ENCODE data around the gene NDUFS6. TPM values are rescaled to one million over a fixed set of nuclear protein-coding genes. Genes with fewer than 3 reads are reported as not detected.

Gene NDUFS6
- total and polyA plus RNA-seq, 11 donors = 55.9 to 311 (median 95.9) TPM

DNA sequence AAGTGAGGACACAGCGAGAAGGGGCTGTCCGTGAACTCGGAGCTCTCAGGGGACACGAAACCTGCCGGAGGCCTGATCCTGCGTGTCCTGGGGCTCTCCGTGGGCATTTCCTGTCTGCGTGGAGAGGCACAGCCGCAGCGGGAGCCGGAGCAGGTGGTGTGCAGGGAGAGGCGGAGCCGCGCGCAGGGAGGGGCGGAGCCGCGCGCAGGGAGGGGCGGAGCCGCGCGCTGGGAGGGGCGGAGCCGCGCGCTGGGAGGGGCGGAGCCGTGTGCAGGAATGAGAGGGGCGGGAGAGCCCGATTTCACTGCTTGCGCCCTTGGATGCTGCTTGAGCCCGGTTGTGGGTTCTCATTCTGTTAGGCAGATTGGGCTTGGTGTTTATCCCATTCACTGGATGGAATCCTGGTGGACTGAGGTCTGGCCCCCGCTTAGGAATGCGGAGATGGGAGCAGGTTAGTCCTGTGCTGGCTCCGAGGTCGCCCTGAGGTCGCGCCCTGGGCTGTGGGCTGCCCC, 26.7 kb downstream of the NDUFS6 start:
- Histone ChIP-seq H3K9me3 (no peaks in the 10 kb centered on the region), H3K4me3 (no peak overlapping the region), H3K4me1 (peaks cover 0 to 5% (median 0%) of the 10 kb centered on the region in 12 donors), H3K27me3 (no peaks in the 10 kb centered on the region), H3K27ac (no peak overlapping the region), H3K36me3 (peaks cover 0 to 35% (median 17%) of the 10 kb centered on the region in 9 donors)
- ATAC-seq (peak in 1 of 4 donors; percentile 13), DNase-seq (peak in 1 of 5 donors; percentile 17)
- WGBS, 4 donors = 46 to 74% (median 56%) methylated on average over 9 to 39 of the region's 39 CpGs
- TF ChIP-seq CTCF (IDR thresholded peaks at IDR 0.05) = no peak
- no peak for TF ChIP-seq POLR2A (IDR thresholded peaks at IDR 0.05)
- intact Hi-C loops (cut with DNase I) = no loop called here

- no peak for ATAC-seq
- intact Hi-C loops (cut with DNase I) = no loop called here
- H3K36me3 ChIP-seq = peaks cover 0 to 14% (median 8%) of the 10 kb centered on the region in 9 donors
These were observed 29.5 kb downstream of the NDUFS6 start for GRCh38 chr5:1830571-1831228.

DNA sequence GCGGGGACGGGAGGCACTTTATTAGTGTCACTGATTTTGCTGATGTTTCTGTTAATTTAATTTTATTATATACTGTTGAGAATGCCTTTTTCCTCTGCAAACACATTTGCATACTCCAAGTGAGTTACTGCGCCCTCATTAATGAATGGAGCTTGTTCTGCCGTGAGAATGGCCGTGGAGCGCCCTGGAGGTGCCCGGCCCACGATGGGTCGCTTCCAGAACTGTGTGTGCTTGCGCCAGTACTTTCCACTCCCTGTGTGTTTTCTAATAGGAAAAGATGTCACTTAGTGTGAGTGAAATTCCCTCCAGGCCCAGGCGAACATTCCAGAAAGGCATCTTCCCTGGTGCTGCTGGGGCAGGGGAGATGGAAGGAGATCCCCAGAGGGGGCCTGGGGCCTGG, 30.1 kb downstream of the NDUFS6 start:
- peaks cover 0 to 21% (median 0%) of the 10 kb centered on the region in 12 donors for H3K4me1 ChIP-seq
- no peak overlapping the region for H3K4me3 ChIP-seq
- peak overlapping the region in 1 of 12 donors; percentile 36 for H3K27ac ChIP-seq
- no peaks in the 10 kb centered on the region for H3K9me3 ChIP-seq
- ATAC-seq (no peak), DNase-seq (peak in 1 of 5 donors; percentile 11)
- no peaks in the 10 kb centered on the region for H3K27me3 ChIP-seq
- WGBS, 4 donors = 88 to 92% (median 90%) methylated on average over 11 of the region's 11 CpGs
- intact Hi-C loops (cut with DNase I) = no loop called here
- peaks cover 0 to 14% (median 3%) of the 10 kb centered on the region in 9 donors for H3K36me3 ChIP-seq
- TF ChIP-seq POLR2A (IDR thresholded peaks at IDR 0.05) (no peak), CTCF (IDR thresholded peaks at IDR 0.05) (no peak)

More at GRCh38 chr5:1830571-1831228, 29.5 kb downstream of the NDUFS6 start:
- Histone ChIP-seq H3K27ac (no peak overlapping the region), H3K27me3 (no peaks in the 10 kb centered on the region), H3K9me3 (no peaks in the 10 kb centered on the region), H3K4me3 (no peak overlapping the region), H3K4me1 (peaks cover 0 to 21% (median 0%) of the 10 kb centered on the region in 12 donors)
- no peak for TF ChIP-seq CTCF (IDR thresholded peaks at IDR 0.05)
- no peak for DNase-seq
- 79 to 81% (median 80%) methylated on average over 17 of the region's 17 CpGs for WGBS, 4 donors

- ATAC-seq = no peak
- H3K4me1 ChIP-seq = peaks cover 0 to 24% (median 0%) of the 10 kb centered on the region in 12 donors
- 51 to 64% (median 56%) methylated on average over 9 to 14 of the region's 14 CpGs for whole genome bisulfite sequencing, 4 donors
- peak in 1 of 5 donors; percentile 9 for DNase-seq
- H3K4me3 ChIP-seq = no peak overlapping the region
- no peaks in the 10 kb centered on the region for H3K27me3 ChIP-seq
- no peak for TF ChIP-seq CTCF (IDR thresholded peaks at IDR 0.05)
- TF ChIP-seq POLR2A (IDR thresholded peaks at IDR 0.05) = no peak
- intact Hi-C loops (cut with DNase I) = no loop called here
- H3K27ac ChIP-seq = peak overlapping the region in 1 of 12 donors; percentile 36
- no peaks in the 10 kb centered on the region for H3K9me3 ChIP-seq
- H3K36me3 ChIP-seq = peaks cover 0 to 10% (median 0%) of the 10 kb centered on the region in 9 donors
These were observed 30.6 kb downstream of the NDUFS6 start for GRCh38 chr5:1831677-1832313.

Data from heart left ventricle (tissue), 16 donors.